ENCODE measurements around the gene CDH23.

GRCh38 chr10:71816936-71817618 lies 420.4 kb downstream of the CDH23 start:
- TF ChIP-seq, protein P1, sequence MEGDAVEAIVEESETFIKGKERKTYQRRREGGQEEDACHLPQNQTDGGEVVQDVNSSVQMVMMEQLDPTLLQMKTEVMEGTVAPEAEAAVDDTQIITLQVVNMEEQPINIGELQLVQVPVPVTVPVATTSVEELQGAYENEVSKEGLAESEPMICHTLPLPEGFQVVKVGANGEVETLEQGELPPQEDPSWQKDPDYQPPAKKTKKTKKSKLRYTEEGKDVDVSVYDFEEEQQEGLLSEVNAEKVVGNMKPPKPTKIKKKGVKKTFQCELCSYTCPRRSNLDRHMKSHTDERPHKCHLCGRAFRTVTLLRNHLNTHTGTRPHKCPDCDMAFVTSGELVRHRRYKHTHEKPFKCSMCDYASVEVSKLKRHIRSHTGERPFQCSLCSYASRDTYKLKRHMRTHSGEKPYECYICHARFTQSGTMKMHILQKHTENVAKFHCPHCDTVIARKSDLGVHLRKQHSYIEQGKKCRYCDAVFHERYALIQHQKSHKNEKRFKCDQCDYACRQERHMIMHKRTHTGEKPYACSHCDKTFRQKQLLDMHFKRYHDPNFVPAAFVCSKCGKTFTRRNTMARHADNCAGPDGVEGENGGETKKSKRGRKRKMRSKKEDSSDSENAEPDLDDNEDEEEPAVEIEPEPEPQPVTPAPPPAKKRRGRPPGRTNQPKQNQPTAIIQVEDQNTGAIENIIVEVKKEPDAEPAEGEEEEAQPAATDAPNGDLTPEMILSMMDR (IDR thresholded peaks at IDR 0.05), result no peak
- no peak for TF ChIP-seq POLR2A (IDR thresholded peaks at IDR 0.05)

All from uterus (tissue), 2 donors.